Measurements from ENCODE around the gene PRDM13.

DNA sequence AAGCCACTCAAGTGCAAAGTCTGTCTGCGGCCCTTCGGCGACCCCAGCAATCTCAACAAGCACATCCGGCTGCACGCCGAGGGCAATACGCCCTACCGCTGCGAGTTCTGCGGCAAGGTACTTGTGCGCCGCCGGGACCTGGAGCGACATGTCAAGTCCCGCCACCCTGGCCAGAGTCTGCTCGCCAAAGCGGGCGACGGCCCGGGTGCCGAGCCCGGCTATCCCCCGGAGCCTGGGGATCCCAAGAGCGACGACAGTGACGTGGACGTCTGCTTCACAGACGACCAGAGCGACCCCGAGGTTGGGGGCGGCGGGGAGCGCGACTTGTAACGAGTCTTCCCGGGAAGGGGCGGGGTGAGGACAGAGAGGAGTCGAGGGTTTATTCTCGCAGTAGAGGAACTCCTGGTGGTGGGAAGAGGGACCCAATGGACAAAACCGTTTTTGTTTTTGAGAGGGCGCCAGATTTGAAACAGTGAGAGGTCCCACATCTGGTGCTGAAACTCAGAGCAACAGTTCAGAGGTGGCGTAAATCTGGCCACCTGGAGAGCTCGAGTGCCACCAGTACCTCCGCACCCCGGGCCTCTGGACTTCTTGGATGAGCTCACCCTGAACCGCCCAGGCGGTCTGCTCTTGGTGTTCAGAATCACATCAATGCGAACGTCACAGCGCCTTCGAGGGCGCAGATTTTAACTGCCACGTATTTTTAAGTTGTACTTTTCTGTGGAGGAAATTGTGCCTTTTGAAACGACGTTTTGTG lies 8.0 kb downstream of the PRDM13 start:
- TF ChIP-seq, protein P1, sequence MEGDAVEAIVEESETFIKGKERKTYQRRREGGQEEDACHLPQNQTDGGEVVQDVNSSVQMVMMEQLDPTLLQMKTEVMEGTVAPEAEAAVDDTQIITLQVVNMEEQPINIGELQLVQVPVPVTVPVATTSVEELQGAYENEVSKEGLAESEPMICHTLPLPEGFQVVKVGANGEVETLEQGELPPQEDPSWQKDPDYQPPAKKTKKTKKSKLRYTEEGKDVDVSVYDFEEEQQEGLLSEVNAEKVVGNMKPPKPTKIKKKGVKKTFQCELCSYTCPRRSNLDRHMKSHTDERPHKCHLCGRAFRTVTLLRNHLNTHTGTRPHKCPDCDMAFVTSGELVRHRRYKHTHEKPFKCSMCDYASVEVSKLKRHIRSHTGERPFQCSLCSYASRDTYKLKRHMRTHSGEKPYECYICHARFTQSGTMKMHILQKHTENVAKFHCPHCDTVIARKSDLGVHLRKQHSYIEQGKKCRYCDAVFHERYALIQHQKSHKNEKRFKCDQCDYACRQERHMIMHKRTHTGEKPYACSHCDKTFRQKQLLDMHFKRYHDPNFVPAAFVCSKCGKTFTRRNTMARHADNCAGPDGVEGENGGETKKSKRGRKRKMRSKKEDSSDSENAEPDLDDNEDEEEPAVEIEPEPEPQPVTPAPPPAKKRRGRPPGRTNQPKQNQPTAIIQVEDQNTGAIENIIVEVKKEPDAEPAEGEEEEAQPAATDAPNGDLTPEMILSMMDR (conservative IDR thresholded peaks at IDR 0.05; ENCODE audit: low read depth in 2 of 2) = no peak; a peak in 1 of 4 replicates
- TF ChIP-seq CREB1 (CRISPR knock-in tag; IDR thresholded peaks at IDR 0.05; ENCODE audit: low read depth) (peak; percentile 35; the same call in 1 of the 2 replicates), EZH2 (IDR thresholded peaks at IDR 0.05; ENCODE audit: low read depth, unreplicated experiment) (peak; percentile 64), REST (IDR thresholded peaks at IDR 0.05; ENCODE audit: unreplicated experiment) (no peak), POLR2AphosphoS5 (IDR thresholded peaks at IDR 0.05; ENCODE audit: low read depth) (no peak)
